K562 (cell line): ENCODE data around the gene C17orf50. TPM values are rescaled to one million over a fixed set of nuclear protein-coding genes. Genes with fewer than 3 reads are reported as not detected.

Source experiments
- BRF1 ChIP-seq: IDR thresholded peaks from 3 replicates; pipeline ENCODE4 v1.6.1; 2011; ENCODE audit warnings: borderline replicate concordance, mild to moderate bottlenecking; ENCODE audit not compliant: insufficient read length; ENCODE audit errors: extremely low read depth
- C11orf30 ChIP-seq: fragments of 450-650 bp; IDR thresholded peaks from 2 replicates; pipeline ENCODE4 v1.6.1; 2016; ENCODE audit warnings: low read depth, mild to moderate bottlenecking
- CBFB ChIP-seq: sonication (generic); formaldehyde crosslinking; IDR thresholded peaks from 2 replicates; pipeline ENCODE4 v1.4.0; 2020; ENCODE audit warnings: mild to moderate bottlenecking, missing genetic modification reagents
- CCAR2 ChIP-seq: fragments of 200-400 bp; formaldehyde crosslinking; IDR thresholded peaks from 2 replicates; pipeline ENCODE4 v1.6.1; 2017; ENCODE audit warnings: mild to moderate bottlenecking, low read depth, low read length
- CTCF ChIP-seq, 3 experiments: IDR thresholded peaks in 2 of 3; conservative IDR thresholded peaks in 1 of 3; 2 replicates each; pipeline ENCODE4 v1.5.1; 2011 to 2012; ENCODE audit warnings: low read length in 3 of 3, mild to moderate bottlenecking in 3 of 3, control low read depth in 2 of 3, improper control_type of control experiment in 1 of 3, inconsistent platforms in 1 of 3, low read depth in 1 of 3, mixed read lengths in 1 of 3, moderate library complexity in 1 of 3; ENCODE audit not compliant: insufficient read depth in 2 of 3
- DACH1 ChIP-seq: fragments of 450-650 bp; IDR thresholded peaks from 2 replicates; pipeline ENCODE4 v1.6.1; 2018; ENCODE audit not compliant: partially characterized antibody
- EHMT2 ChIP-seq: fragments of 450-650 bp; IDR thresholded peaks from 2 replicates; pipeline ENCODE4 v1.6.1; 2018; ENCODE audit warnings: antibody characterized with exemption
- FOXO4 ChIP-seq: fragments of 450-650 bp; formaldehyde crosslinking; IDR thresholded peaks from 2 replicates; pipeline ENCODE4 v1.4.0; 2020; ENCODE audit warnings: mild to moderate bottlenecking, moderate library complexity
- GTF2A2 ChIP-seq: IDR thresholded peaks from 2 replicates; pipeline ENCODE4 v1.6.1; 2016; ENCODE audit warnings: mild to moderate bottlenecking, missing genetic modification characterization, missing compliant biosample characterization
- HDAC1 ChIP-seq, 2 experiments: fragments of 450-650 bp; IDR thresholded peaks; 2 replicates each; pipeline ENCODE4 v1.6.1; 2016 to 2017; ENCODE audit warnings: inconsistent platforms in 1 of 2, mild to moderate bottlenecking in 1 of 2, moderate library complexity in 1 of 2
- IRF2 ChIP-seq: sonication (generic); formaldehyde crosslinking; IDR thresholded peaks from 2 replicates; pipeline ENCODE4 v1.8.1; 2022; ENCODE audit warnings: mild to moderate bottlenecking, missing genetic modification reagents
- NFATC3 ChIP-seq: fragments of 450-650 bp; IDR thresholded peaks from 2 replicates; pipeline ENCODE4 v1.6.1; 2017; ENCODE audit warnings: mild to moderate bottlenecking
- NFYB ChIP-seq: IDR thresholded peaks from 2 replicates; pipeline ENCODE4 v1.6.1; 2011; ENCODE audit warnings: mild to moderate bottlenecking, moderate library complexity; ENCODE audit not compliant: insufficient read length; ENCODE audit errors: extremely low read depth
- PBX2 ChIP-seq, 2 experiments: IDR thresholded peaks in 1 of 2; conservative IDR thresholded peaks in 1 of 2; 2 replicates each; pipeline ENCODE4 v1.6.1; 2016; ENCODE audit warnings: low read depth in 2 of 2, mild to moderate bottlenecking in 1 of 2, missing compliant biosample characterization in 1 of 2, missing genetic modification characterization in 1 of 2, moderate library complexity in 1 of 2
- POLR2H ChIP-seq: IDR thresholded peaks from 2 replicates; pipeline ENCODE4 v1.6.1; 2016; ENCODE audit warnings: missing genetic modification characterization, low read depth, mild to moderate bottlenecking, control low read depth, missing compliant biosample characterization, moderate library complexity
- RHOXF2B ChIP-seq: fragments of 250-450 bp; sonication (Bioruptor Pico); conservative IDR thresholded peaks from 2 replicates; pipeline ENCODE4 v1.5.1; 2021
- SMARCE1 ChIP-seq: fragments of 450-650 bp; IDR thresholded peaks from 2 replicates; pipeline ENCODE4 v1.7.1; 2016; ENCODE audit warnings: mild to moderate bottlenecking
- YY1 ChIP-seq, 3 experiments: IDR thresholded peaks; 2 replicates each; pipeline ENCODE4 v1.6.1; 2011; ENCODE audit warnings: low read length in 2 of 3, mild to moderate bottlenecking in 2 of 3, moderate library complexity in 2 of 3, borderline replicate concordance in 1 of 3, control low read depth in 1 of 3, low read depth in 1 of 3; ENCODE audit not compliant: insufficient read depth in 3 of 3, insufficient replicate concordance in 2 of 3, control insufficient read depth in 1 of 3, insufficient read length in 1 of 3; ENCODE audit errors: extremely low read depth in 1 of 3
- ZKSCAN8 ChIP-seq: fragments of 200-800 bp; sonication (Bioruptor generic); IDR thresholded peaks from 2 replicates; pipeline ENCODE4 v1.6.1; 2016; ENCODE audit warnings: missing genetic modification characterization, missing compliant biosample characterization
- ZNF316 ChIP-seq: fragments of 450-650 bp; IDR thresholded peaks from 2 replicates; pipeline ENCODE4 v1.6.1; 2016
- ZNF384 ChIP-seq: IDR thresholded peaks from 2 replicates; pipeline ENCODE4 v1.6.1; 2012; ENCODE audit warnings: low read depth, low read length, improper control_type of control experiment
- ZNF717 ChIP-seq: fragments of 250-450 bp; sonication (Bioruptor Pico); IDR thresholded peaks from 2 replicates; pipeline ENCODE4 v1.5.0; 2021
- ZNF75A ChIP-seq: fragments of 450-650 bp; formaldehyde crosslinking; IDR thresholded peaks from 2 replicates; pipeline ENCODE4 v1.4.0; 2020; ENCODE audit warnings: mild to moderate bottlenecking
- polyA plus RNA-seq, 8 experiments: library from polyadenylated mRNA; depleted of rRNA in 4 of 8; stranded (reverse) in 5 of 8; unstranded in 3 of 8; fragments of >200 nt; fragmentation: Nextera tagmentation in 2 of 8; fragmentation: Illumina TruSeq in 1 of 8; extraction: Ambion mirVana in 2 of 8; extraction: Trizol in 1 of 8; gene quantifications; 2 replicates each; pipeline versions ENCODE4 v1.2.1 to v1.2.3, GENCODE V29; 2011 to 2014; ENCODE audit warnings: inconsistent platforms in 1 of 8, missing spikeins in 1 of 8
- total RNA-seq, 7 experiments: library from RNA; depleted of rRNA in 6 of 7; stranded (reverse); fragments of >200 nt in 6 of 7; fragmentation: Illumina TruSeq in 2 of 7; extraction: Trizol in 2 of 7; gene quantifications; 2 replicates each; pipeline versions ENCODE4 v1.2.1 to v1.2.3, GENCODE V29; 2011 to 2021; ENCODE audit warnings: low replicate concordance in 1 of 7

Gene C17orf50
- total and polyA plus RNA-seq, 9 of the 15 experiments (the other 6 are each of a cell fraction or from before 2014, with no cell fraction given): not detected

GRCh38 chr17:35764123-35764991, 3.7 kb downstream of the C17orf50 start (continued):
- TF ChIP-seq NFYB (no peak), FOXO4 (no peak), GTF2A2 (no peak), SMARCE1 (no peak), PBX2 (CRISPR knock-in tag; IDR thresholded peaks at IDR 0.05; ENCODE audit: low read depth) (no peak), PBX2 (tag; conservative IDR thresholded peaks at IDR 0.05; ENCODE audit: low read depth) (no peak), C11orf30 (no peak), ZNF75A (no peak), CCAR2 (no peak), ZNF316 (no peak), ZNF717 (no peak), ZNF384 (peak; percentile 68; the same call in 1 of the 2 replicates), HDAC1 (IDR thresholded peaks at IDR 0.05) (peak in 1 of 2 experiments; percentile 44; a peak in 1 of 4 replicates), NFATC3 (no peak), POLR2H (tag) (no peak), YY1 (IDR thresholded peaks at IDR 0.05; ENCODE audit: borderline replicate concordance in 1 of 3, control insufficient read depth in 1 of 3, extremely low read depth in 1 of 3, insufficient read depth in 3 of 3, insufficient read length in 1 of 3, insufficient replicate concordance in 2 of 3, low read depth in 1 of 3, low read length in 2 of 3) (peak in 2 of 3 experiments; percentile 37 to 43), RHOXF2B (CRISPR knock-in tag) (no peak), ZKSCAN8 (CRISPR knock-in tag) (no peak), IRF2 (CRISPR knock-in tag) (no peak), EHMT2 (no peak), BRF1 (no peak), CTCF (IDR thresholded peaks at IDR 0.05 in 2 of 3, conservative IDR thresholded peaks at IDR 0.05 in 1 of 3; ENCODE audit: insufficient read depth in 2 of 3, low read depth in 1 of 3, low read length in 3 of 3) (peak; percentile 87 to 99 (median 97)), CBFB (CRISPR knock-in tag) (no peak), DACH1 (no peak)
